ENCODE data around the gene TRIM22. TPM values are rescaled to one million over a fixed set of nuclear protein-coding genes. Genes with fewer than 3 reads are reported as not detected.

TRIM22 gene
- polyA plus RNA-seq, 1 donor (not counting 4 experiments of a cell fraction or from before 2014, with no cell fraction given) = 119 TPM

- TF ChIP-seq CTCF (optimal IDR thresholded peaks at IDR 0.05 in 1 of 3, IDR thresholded peaks at IDR 0.05 in 1 of 3, conservative IDR thresholded peaks at IDR 0.05 in 1 of 3; ENCODE audit: extremely low read depth in 1 of 3, insufficient read depth in 2 of 3, low read length in 3 of 3) (no peak), EZH2 (IDR thresholded peaks at IDR 0.05; ENCODE audit: low read length) (no peak)
- no peak overlapping the region for H3K27ac ChIP-seq (ENCODE audit: control insufficient read depth, insufficient read depth, low read length)
- H3K4me1 ChIP-seq (ENCODE audit: control insufficient read depth, extremely low read depth, insufficient read depth, low read length) = no peaks in the 10 kb centered on the region
- no peaks in the 10 kb centered on the region for H3K79me2 ChIP-seq (ENCODE audit: control insufficient read depth, insufficient read depth, low read length)
- FAIRE-seq (no peak), DNase-seq (ENCODE audit: low read depth, low spot score) (no peak)
- H3K9ac ChIP-seq (ENCODE audit: control insufficient read depth, extremely low read depth, insufficient read depth, low read length) = no peak overlapping the region
- H4K20me1 ChIP-seq (ENCODE audit: control insufficient read depth, extremely low read depth, insufficient read depth, low read length) = no peaks in the 10 kb centered on the region
- no peaks in the 10 kb centered on the region for H3K9me3 ChIP-seq (ENCODE audit: control insufficient read depth, low read depth, low read length)
- H2AFZ ChIP-seq (ENCODE audit: control insufficient read depth, low read length) = no peak overlapping the region
- no peaks in the 10 kb centered on the region for H3K27me3 ChIP-seq (ENCODE audit: control insufficient read depth, extremely low read depth, insufficient read depth, low read length)
- no peak overlapping the region for H3K4me2 ChIP-seq (ENCODE audit: control insufficient read depth, extremely low read depth, insufficient read depth, low read depth, low read length)
- H3K9me1 ChIP-seq (ENCODE audit: control insufficient read depth, extremely low read depth, insufficient read depth, low read length) = no peaks in the 10 kb centered on the region
- dilution Hi-C loops (cut with MboI; ENCODE audit: extremely low pct_ligation_motif_present, low sequenced_read_pairs) = no loop called here
- peaks cover 6 to 10% of the 10 kb centered on the region in 2 experiments for H3K36me3 ChIP-seq (ENCODE audit: control insufficient read depth in 2 of 2, extremely low read depth in 1 of 2, insufficient read depth in 2 of 2, low read length in 2 of 2)
- H3K4me3 ChIP-seq (ENCODE audit: control insufficient read depth in 2 of 3, extremely low read depth in 1 of 3, insufficient read depth in 2 of 3, low read depth in 1 of 3, low read length in 3 of 3) = no peak overlapping the region
Measured at GRCh38 chr11:5665746-5666401, 23.7 kb upstream of the TRIM22 start.

DNA sequence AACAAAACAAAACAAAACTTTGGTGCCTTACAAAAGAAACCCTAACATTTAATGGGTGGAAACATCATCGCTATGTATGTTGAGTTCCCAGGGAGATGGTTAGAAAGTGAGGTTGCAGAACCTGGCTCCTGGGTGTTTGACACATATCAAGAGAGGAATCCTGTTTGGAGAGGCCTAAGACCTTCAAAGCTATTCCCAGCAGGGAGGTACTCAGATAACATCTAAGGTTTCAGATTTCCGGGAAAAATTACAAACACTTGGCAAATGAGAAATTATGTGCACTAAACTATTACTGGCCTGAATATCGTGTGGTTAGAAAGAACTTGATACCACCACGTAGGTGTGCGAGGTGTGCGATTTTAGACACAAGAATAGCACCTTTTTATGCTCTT is 23.2 kb upstream of the TRIM22 start:
- no peaks in the 10 kb centered on the region for H3K4me1 ChIP-seq (ENCODE audit: control insufficient read depth, extremely low read depth, insufficient read depth, low read length)
- no peaks in the 10 kb centered on the region for H4K20me1 ChIP-seq (ENCODE audit: control insufficient read depth, extremely low read depth, insufficient read depth, low read length)
- no peak overlapping the region for H3K9ac ChIP-seq (ENCODE audit: control insufficient read depth, extremely low read depth, insufficient read depth, low read length)
- H3K27ac ChIP-seq (ENCODE audit: control insufficient read depth, insufficient read depth, low read length) = no peak overlapping the region
- H3K9me3 ChIP-seq (ENCODE audit: control insufficient read depth, low read depth, low read length) = no peaks in the 10 kb centered on the region
- H3K79me2 ChIP-seq (ENCODE audit: control insufficient read depth, insufficient read depth, low read length) = no peaks in the 10 kb centered on the region
- no peak overlapping the region for H2AFZ ChIP-seq (ENCODE audit: control insufficient read depth, low read length)
- no peaks in the 10 kb centered on the region for H3K27me3 ChIP-seq (ENCODE audit: control insufficient read depth, extremely low read depth, insufficient read depth, low read length)
- peaks cover 6 to 10% of the 10 kb centered on the region in 2 experiments for H3K36me3 ChIP-seq (ENCODE audit: control insufficient read depth in 2 of 2, extremely low read depth in 1 of 2, insufficient read depth in 2 of 2, low read length in 2 of 2)
- no peak overlapping the region for H3K4me2 ChIP-seq (ENCODE audit: control insufficient read depth, extremely low read depth, insufficient read depth, low read depth, low read length)
- no peak for TF ChIP-seq EZH2 (IDR thresholded peaks at IDR 0.05; ENCODE audit: low read length)
- DNase-seq (ENCODE audit: low read depth, low spot score) (no peak), FAIRE-seq (no peak)
- H3K9me1 ChIP-seq (ENCODE audit: control insufficient read depth, extremely low read depth, insufficient read depth, low read length) = no peaks in the 10 kb centered on the region
- H3K4me3 ChIP-seq (ENCODE audit: control insufficient read depth in 2 of 3, extremely low read depth in 1 of 3, insufficient read depth in 2 of 3, low read depth in 1 of 3, low read length in 3 of 3) = no peak overlapping the region
- dilution Hi-C loops (cut with MboI; ENCODE audit: extremely low pct_ligation_motif_present, low sequenced_read_pairs) = no loop called here

- H3K4me1 ChIP-seq (ENCODE audit: control insufficient read depth, extremely low read depth, insufficient read depth, low read length) = no peaks in the 10 kb centered on the region
- no peak for TF ChIP-seq EZH2 (IDR thresholded peaks at IDR 0.05; ENCODE audit: low read length)
- TF ChIP-seq CTCF (optimal IDR thresholded peaks at IDR 0.05 in 1 of 3, IDR thresholded peaks at IDR 0.05 in 1 of 3, conservative IDR thresholded peaks at IDR 0.05 in 1 of 3; ENCODE audit: extremely low read depth in 1 of 3, insufficient read depth in 2 of 3, low read length in 3 of 3) = no peak
- no peaks in the 10 kb centered on the region for H4K20me1 ChIP-seq (ENCODE audit: control insufficient read depth, extremely low read depth, insufficient read depth, low read length)
- no peak overlapping the region for H2AFZ ChIP-seq (ENCODE audit: control insufficient read depth, low read length)
- peaks cover 0 to 6% of the 10 kb centered on the region in 2 experiments for H3K36me3 ChIP-seq (ENCODE audit: control insufficient read depth in 2 of 2, extremely low read depth in 1 of 2, insufficient read depth in 2 of 2, low read length in 2 of 2)
- H3K9me1 ChIP-seq (ENCODE audit: control insufficient read depth, extremely low read depth, insufficient read depth, low read length) = no peaks in the 10 kb centered on the region
- no peaks in the 10 kb centered on the region for H3K9me3 ChIP-seq (ENCODE audit: control insufficient read depth, low read depth, low read length)
- no peaks in the 10 kb centered on the region for H3K27me3 ChIP-seq (ENCODE audit: control insufficient read depth, extremely low read depth, insufficient read depth, low read length)
- peaks cover 9% of the 10 kb centered on the region for H3K79me2 ChIP-seq (ENCODE audit: control insufficient read depth, insufficient read depth, low read length)
- H3K4me3 ChIP-seq (ENCODE audit: control insufficient read depth in 2 of 3, extremely low read depth in 1 of 3, insufficient read depth in 2 of 3, low read depth in 1 of 3, low read length in 3 of 3) = no peak overlapping the region
- dilution Hi-C loops (cut with MboI; ENCODE audit: extremely low pct_ligation_motif_present, low sequenced_read_pairs) = no loop called here
- FAIRE-seq (no peak), DNase-seq (ENCODE audit: low read depth, low spot score) (no peak)
- no peak overlapping the region for H3K27ac ChIP-seq (ENCODE audit: control insufficient read depth, insufficient read depth, low read length)
- H3K9ac ChIP-seq (ENCODE audit: control insufficient read depth, extremely low read depth, insufficient read depth, low read length) = no peak overlapping the region
- H3K4me2 ChIP-seq (ENCODE audit: control insufficient read depth, extremely low read depth, insufficient read depth, low read depth, low read length) = no peak overlapping the region
Measured at GRCh38 chr11:5671831-5672230, 17.8 kb upstream of the TRIM22 start.

Measured in keratinocyte (primary cell).